Embryonic facial prominence (tissue), 1 donor: ENCODE results near the gene DENND1B.
"Not testable (repeated sequence)": the region's sequence is repeated elsewhere in the genome, so short reads cannot be mapped to it uniquely, and the experiment has no call there.

Experiments
- DNase-seq: peaks from one replicate; pipeline ENCODE4 v3.0.0-alpha.2; 2016; ENCODE audit errors: extremely low spot score

Gene DENND1B

DNA sequence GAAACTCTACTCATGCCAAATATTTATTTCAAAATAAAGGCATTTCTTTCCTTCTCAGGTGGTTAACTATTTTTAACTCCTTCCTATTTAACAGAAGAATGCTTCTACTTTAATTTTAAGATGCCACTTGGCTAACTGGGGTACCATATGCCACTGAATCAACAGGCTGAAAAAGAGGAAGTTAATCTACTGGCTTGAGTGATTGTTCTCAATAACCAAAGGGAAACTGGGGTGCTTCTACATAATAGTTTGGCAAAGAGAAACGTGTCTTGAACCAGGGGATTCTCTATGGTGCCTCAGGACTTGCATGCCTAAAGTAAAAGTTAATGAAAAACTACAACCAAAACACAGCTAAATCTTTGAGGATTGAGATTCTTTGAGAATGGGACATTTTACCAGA is 142.6 kb downstream of the DENND1B start:
- no peak for DNase-seq

DNA sequence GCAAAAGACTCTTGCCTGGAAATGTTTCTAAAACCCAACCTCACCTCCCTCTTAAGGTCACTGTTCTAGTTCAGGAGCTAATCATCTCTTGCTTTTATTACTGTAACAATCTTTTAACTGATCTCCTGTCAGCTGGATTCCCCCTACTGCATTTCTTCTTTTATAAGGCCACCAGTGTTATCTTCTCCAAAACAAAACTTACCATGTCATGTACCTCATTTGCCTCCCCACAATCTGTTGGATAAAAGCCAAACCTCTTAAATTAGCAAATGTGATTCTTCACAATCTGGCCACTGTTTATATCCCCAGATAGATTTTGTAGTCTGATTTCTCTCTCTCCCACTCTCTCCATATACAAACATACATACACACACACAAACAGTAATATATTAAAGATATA is 143.3 kb downstream of the DENND1B start:
- DNase-seq: no peak

DNA sequence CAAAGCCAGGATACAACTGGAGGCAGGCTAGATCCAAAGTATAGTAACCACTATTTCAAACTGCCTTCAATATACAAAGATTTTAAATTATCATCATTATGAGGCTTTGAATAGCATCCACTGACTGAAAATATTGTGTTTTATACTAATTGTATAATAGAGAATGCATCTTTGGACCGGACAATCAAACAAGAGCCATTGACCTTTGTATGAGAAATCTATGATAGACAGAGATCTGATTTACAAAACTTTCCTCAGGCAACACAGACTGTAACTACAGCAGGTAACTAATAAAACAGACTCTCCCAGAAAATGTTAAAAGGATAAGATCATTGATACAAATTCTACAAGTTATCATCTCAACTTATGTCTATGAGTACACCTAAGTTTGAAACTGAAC is 152.9 kb downstream of the DENND1B start:
- no peak for DNase-seq

DNA sequence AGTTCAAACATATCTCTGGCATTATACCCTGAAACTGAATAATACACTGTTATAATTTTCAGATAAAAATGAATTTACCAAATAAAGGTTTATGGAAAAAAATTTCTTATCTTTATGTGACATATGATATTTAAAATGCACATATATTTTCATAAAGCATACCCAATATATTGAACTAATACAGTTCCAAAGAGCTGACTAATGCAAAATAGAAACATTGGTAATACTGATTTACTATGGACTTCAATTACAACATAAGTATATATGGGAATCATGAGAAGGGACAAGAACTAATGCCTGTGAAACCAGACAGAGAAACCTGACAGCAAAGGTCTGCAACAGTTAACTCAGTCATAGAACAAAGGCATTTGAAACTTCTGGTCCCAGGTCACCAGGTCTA is 153.5 kb downstream of the DENND1B start:
- no peak for DNase-seq

DNA sequence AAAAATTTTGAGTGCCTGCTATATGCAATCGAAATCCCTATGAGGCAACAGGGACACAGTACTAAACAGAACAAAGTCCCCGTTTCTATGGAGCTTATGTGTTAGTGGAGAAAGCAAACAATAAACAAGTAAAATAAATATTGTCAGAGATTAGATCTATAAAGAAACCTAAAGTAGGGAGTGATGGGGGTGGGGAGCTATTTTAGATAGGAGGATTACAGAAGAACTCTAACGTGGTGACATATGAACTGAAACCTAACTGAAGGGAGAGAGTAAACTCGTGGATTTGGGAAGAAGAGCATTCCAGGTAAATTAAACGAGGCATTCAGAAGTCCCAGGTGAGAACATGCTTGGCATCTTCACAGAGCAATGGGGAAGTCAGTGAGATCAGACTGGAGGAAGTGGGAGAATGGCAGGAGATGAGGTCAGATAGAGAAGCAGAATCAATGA is 154.5 kb downstream of the DENND1B start:
- DNase-seq: no peak

DNA sequence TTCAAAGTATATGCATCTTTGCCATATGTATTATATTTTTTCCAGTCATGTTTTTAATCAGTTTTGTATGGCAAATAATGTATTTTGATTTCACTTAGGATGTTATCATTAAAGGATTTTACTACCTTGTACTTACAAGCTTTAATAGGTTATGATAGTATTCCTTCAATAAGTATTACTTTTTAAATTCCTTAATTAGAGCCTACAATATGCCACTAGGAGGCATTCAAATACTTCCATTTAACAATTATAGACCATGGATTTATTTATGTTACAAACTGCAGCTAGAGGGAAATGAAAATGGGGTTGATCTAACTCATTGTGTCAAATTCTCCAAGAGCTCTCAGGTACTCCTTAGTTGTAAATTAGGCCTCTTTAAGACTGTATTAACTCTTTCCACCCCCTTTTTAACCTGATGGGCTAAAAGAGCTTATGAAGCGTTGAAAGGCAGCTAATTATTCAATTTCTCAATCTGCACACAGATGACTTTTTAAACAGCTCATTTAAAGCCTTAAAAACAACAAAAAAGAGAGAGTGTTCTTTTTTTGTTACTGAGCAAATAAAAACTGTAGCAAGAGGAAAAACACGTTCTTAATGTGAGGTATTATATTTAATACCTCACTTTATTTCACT is 156.2 kb downstream of the DENND1B start:
- DNase-seq: peak; percentile 16

DNA sequence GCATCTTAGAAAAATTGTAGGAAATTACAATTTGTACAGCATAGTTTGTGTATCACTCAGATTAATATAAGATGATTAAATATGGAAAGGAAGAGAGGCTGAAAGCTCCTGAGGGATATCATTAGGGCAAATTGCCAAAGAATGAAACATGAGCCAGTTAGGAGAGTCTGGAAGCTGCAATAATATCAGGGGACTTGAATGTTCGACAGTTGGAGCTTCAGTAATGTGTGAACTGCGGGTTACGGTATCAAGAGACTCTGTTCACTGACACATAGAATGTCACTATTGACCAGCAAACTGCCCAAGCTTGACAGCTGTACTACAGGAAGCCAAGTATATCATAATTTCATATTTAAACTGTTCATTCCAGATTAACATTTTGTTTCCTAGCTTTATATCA is 157.2 kb downstream of the DENND1B start:
- DNase-seq: no peak

DNA sequence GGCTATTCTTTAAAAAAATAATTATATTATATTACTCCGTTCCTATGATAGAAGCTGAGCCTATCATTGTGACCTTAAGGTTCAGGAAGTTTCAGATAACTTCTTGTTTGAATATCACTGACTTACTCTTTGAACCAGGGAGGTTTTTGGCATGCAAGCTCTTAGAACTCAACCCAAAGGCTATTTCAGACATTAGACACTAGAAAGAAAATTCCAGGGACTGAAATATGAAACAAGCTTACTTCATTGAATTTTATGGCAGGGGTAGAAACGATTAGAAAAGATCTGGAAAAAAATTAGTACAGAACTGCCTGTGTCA is 159.6 kb downstream of the DENND1B start:
- no peak for DNase-seq

DNA sequence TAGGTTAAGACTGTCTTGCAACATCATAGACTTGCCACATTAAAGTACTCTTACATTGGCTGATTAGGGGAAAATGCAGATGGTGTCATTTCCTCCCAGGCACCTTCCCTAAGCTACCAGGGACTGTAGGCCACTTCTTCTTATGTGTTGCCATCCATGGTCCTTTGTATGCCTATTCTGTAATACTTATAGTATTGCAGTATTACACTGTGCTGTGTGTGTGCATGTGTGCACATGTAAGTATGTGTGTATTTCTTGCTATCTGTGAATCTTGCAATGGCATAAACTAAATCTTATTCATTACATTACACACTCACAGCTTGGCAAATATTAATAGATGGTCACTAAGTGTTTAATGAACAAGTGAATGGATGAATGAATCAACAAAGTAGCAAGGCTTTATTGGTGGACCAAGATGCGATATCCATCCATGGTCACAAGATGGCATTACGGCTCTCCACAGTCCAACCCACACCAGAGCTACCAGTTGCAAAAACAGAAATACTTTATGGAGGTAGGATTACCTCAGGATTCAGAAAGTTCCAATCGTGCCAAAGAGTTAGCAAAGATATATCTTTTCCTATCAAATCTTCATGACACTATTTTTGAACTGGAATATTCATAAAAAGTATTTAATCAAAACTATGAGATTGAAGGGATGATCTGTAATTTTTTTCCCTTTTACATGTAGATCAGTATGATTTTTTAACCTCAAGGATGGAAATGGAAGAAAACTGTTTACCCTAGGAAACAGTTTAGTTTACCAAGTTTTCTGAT is 160.2 kb downstream of the DENND1B start:
- DNase-seq: no peak

DNA sequence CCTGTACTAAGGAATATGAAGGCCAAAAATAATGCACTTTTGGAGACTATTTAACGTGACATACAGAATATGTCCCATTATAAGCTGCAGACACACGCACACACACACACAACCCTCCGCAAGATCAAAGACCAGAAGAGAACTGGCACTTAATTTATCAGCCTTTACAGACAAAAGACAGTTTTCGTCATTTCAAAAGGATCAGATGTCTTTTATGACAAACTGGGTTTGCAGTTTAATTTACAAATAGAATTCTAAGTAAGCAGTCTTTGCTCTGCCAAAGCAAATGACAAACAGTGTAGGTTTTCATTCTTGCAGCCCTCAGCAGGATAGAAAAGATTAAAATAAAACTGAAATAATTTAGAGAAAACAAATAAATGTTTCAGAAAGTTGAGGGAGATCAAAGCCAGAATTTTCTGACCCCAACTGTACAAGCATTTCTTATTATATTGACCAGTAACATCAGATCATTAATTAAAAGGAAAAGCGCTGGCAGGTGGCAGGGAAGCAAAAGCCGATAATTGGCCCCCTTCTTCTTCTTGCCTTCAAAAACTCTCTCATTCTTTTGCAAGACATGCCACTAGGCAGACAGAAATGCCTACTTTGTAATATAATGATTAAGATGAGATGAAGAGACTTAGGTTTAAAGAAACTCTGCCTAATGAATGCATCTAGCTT is 169.0 kb downstream of the DENND1B start:
- DNase-seq: no peak

DNA sequence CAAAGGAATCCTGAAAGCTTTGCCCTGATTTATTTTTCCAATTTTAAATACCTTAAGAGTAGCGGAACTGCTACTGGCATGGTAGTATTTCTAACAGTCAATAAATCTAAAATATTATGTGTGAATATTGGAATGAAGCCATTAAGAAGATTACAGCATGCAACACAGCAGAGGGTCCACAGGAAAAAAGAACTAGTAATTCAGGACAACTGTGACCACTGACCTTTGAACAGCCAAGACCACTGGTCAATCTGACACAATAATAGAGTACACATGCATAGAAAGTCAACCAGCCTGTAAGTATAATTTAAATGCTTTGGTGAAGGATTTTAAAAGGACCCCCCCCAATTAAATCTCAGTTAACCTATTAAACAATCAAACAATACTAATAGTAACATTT is 171.0 kb downstream of the DENND1B start:
- no peak for DNase-seq

DNA sequence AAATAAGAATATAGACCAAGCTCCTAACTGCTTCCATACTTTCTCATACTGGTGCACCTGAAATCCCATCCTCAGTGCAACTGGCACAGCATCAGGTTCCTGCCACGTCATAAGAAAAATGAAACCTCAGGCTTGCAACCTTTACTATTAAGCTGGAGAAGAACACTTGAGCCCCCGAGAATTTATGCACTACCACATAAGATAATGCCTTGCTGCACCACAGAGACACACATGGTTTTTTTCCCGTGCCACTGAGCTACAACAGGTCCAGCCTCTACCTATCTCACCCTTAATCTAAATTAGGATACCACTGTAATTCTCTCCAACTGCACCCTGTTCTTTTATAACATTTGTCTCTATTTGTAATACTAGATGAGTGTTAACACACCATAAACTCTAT is 174.5 kb downstream of the DENND1B start:
- DNase-seq: no peak

DNA sequence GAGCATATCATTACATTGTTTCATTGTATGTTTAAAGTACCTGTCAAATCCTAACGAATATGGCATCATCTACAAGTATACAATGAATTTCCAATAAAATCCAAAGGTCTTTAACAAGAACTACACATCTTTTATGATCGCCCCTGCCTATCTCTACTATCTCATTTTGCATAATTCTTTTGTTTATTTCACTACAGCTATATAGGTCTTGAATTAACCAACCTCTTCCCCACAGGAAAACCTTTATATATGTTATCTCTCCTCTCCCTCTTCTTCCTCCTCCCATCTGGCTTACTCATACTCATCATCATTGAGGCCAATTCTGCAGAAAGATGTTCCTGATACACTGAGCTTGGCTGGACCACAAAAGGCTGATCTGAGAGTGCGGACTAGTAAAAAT is 175.5 kb downstream of the DENND1B start:
- DNase-seq: no peak

DNA sequence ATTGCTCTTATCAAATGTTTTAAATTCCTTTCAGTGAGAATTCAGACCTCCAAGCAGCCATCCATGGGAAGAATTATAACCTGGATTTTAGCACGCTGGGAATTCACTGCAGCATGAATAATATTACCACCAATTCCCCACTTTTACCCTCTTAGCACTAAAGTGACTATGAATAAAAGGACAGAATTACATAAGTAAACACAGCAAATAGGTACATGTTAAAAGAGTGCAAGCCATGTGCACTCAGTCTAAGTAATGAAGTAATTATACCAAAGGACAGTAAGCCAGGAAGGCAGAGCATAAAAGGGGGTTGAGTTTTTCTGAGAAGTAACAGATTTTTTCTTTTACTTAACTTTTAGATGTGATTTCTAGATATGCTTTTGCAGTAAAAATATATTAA is 176.3 kb downstream of the DENND1B start:
- DNase-seq: no peak

DNA sequence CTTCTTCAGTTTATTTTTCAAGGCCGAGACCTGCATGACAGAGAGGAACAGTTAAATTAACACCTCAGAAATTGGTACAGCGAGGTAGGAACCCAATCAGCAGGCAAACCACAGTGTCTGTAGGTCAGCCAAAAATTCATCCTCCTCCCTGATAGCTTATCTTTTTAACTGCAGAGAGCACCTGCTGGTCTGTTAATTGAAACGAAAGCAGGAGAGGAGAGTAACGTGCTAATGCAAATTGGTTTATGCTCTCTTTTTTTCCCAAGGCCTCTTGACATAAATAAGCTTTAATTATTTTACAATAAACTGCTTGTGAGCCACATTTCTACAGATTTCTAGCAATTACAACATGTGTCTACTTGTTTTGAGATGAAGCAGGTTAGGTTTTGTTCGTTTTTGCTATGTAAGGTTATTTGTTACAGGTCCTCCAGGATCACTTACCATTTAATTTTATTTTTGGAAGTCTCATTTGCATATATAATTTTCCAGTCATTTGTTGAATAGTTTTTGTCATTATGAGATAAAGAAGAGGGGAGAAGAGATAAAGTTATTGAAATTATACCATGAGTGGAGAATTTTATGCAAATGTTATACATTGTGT is 179.9 kb downstream of the DENND1B start:
- no peak for DNase-seq

DNA sequence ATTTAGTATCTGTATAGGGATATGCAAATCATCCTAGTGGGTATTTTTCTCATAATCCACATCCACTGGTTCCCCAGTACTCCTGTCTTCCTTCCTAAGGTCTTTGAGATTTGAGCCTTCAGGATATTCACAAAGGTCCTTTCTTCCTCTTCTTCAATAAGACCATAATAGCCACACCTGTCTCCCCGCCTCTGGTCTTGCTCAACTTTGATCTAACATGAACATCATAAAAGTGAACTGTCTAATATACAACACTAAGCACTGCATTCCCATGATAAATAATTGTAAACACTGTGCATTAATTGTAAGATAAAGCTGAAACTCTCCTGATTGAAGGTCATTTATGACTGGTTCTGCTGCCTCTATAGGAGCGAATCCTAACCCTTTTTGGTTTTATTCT is 184.6 kb downstream of the DENND1B start:
- no peak for DNase-seq

DNA sequence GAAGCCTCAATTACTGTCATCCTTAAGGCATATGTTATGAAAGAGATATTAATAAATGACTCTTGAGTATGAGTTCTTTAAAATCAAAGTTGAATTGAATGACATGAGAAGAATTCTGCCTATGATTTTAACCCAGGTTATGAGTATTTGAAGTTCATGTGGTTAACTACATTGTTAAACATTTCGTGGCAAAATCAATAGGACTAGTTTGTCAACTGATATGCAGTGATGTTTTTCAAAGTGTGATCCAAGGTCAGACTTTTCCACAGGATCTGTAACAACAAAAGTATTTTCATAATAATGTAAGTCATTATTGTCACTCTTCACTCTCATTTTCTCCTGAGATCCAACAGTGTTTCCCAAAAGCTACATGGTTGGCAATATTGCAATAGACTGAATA is 189.5 kb downstream of the DENND1B start:
- DNase-seq: no peak

DNA sequence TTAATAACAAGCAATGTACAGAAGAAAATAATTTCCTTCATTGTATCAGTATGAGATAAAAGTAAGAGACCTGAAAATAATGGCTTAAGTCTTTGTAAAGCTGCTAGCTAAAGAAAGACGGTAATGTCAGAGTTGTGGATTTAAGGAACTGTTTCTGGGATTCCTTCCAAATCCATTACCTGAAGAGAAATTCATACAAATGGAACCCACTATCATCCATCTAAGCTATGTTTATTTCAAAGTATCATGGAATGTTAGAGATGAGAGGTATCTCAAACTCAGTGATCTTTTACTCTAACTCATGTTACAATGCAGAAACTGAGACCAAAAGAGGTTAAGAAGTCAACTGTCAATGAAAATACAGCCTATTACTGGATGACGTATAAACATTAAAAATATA is 197.7 kb downstream of the DENND1B start:
- no peak for DNase-seq

DNA sequence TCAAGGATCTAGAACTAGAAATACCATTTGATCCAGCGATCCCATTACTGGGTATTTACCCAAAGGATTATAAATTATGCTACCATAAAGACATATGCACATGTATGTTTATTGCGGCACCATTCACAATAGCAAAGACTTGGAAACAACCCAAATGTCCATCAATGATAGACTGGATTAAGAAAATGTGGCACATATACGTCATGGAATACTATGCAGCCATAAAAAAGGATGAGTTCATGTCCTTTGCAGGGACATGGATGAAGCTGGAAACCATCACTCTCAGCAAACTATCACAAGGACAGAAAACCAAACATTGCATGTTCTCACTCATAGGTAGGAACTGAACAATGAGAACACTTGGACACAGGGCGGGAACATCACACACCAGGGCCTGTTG is 199.7 kb downstream of the DENND1B start:
- DNase-seq: not testable (repeated sequence)

DNA sequence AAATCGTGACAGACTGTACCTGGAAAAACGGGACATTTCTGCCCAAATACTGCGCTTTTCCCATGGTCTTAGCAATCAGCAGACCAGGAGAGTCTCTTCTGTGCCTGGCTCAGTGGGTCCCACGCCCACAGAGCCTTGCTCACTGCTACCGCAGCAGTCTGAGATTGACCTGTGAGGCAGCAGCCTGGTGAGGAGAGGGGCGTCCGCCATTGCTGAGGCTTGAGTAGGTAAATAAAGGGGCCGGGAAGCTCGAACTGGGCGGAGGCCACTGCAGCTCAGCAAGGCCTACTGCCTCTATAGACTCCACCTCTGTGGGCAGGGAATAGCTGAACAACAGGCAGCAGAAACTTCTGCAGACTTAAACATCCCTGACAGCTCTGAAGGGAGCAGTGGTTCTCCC is 203.1 kb downstream of the DENND1B start:
- no peak for DNase-seq

DNA sequence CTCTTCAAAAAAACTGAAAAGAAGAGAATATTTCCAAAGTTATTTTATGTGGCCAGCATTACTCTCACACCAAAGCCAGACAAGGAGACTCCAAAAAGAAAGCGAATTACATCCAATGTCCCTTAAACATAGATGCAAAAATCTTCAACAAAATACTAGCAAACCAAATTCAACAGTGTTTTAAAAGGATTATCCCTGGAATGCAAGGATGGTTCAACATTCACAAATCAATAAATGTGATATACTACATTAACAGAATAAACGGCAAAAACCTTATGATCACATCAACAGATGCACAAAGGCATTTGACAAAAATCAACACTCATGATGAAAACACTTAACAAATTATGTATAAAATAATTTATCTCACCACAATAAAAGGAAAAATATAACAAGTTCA is 207.8 kb downstream of the DENND1B start:
- DNase-seq: no peak

DNA sequence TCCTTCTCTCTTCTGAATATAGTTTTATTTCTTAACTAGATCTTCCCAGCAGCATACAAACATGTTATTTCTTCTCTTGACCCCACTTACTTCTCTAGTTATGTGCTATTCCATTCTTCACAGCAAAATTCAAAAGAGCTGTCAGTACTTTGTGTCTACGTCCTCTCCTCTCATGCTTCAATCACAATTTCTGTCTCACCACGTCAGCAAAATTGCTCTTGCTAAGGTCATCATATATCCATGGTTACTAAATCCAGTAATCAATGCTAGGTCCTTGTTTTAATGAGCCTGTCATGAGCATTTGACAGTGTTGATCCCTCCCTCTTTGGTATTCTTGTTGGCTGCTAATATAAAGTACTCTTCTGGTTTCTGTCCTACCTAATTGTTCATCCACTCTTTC is 214.2 kb downstream of the DENND1B start:
- DNase-seq: no peak

DNA sequence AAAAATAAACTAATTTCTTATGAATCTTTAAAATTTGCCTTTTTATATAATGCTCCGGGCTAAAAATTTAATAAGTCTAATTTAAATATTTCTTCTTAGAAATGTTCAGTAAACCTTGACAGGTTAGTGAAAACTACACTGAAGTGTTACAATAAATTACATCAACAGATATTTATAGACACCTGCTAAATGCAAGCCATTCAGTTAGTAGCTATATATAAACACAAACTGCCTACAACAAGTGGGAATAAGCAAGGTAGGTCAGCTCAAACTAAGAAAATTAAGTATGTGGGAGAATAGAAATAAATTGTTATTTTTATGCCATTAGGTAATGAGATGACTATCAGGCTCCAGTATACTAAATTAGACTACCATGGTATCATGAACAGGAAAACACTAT is 215.6 kb downstream of the DENND1B start:
- no peak for DNase-seq
